Thyroid gland (tissue), 4 donors: ENCODE data around the gene PTPRN2. TPM values are rescaled to one million over a fixed set of nuclear protein-coding genes. Genes with fewer than 3 reads are reported as not detected.

Experiments
- DNase-seq, 2 donors: peaks; one replicate each; pipeline ENCODE4 v3.0.0-alpha.2; 2019
- H3K27ac ChIP-seq, 3 donors: fragments of 200-600 bp; sonication (generic); 1 replicate in 2 of 3; 2 replicates in 1 of 3; pipeline ENCODE4 v1.5.1; 2016 to 2019; ENCODE audit warnings: mild to moderate bottlenecking in 1 of 3, moderate library complexity in 1 of 3
- H3K27me3 ChIP-seq: fragments of 200-600 bp; sonication (generic); one replicate; pipeline ENCODE4 v1.5.1; 2019
- H3K36me3 ChIP-seq, 2 donors: fragments of 200-600 bp; sonication (generic); one replicate each; pipeline ENCODE4 v1.5.1; 2016 to 2019
- H3K4me1 ChIP-seq, 2 donors: fragments of 200-600 bp; sonication (generic); one replicate each; pipeline ENCODE4 v1.5.1; 2017 to 2019
- H3K4me3 ChIP-seq, 3 donors: fragments of 200-600 bp; sonication (generic); replicated peaks in 1 of 3; 1 replicate in 2 of 3; 2 replicates in 1 of 3; pipeline ENCODE4 v1.5.1; 2016; ENCODE audit warnings: mild to moderate bottlenecking in 1 of 3
- H3K9me3 ChIP-seq: fragments of 200-600 bp; sonication (generic); one replicate; pipeline ENCODE4 v1.5.1; 2017
- CTCF ChIP-seq, 6 experiments: fragments of 200-600 bp in 3 of 6; fragments of 450-650 bp in 3 of 6; sonication (generic) in 3 of 6; IDR thresholded peaks; one replicate each; pipeline ENCODE4 v1.5.1; 2016 to 2019; ENCODE audit warnings: antibody characterized with exemption in 6 of 6, mild to moderate bottlenecking in 2 of 6, inconsistent platforms in 1 of 6, moderate library complexity in 1 of 6
- POLR2A ChIP-seq, 2 donors: fragments of 450-650 bp; IDR thresholded peaks; one replicate each; pipeline ENCODE4 v1.6.1; 2017; ENCODE audit warnings: antibody characterized with exemption in 2 of 2, mild to moderate bottlenecking in 2 of 2, moderate library complexity in 1 of 2
- WGBS, 2 donors: methylation state at CpG; one replicate each; pipeline ENCODE4 v1.1.5; 2017; 5-methylcytosine and 5-hydroxymethylcytosine counted together
- intact Hi-C: fragments of 100-400 bp; cut with DNase I; formaldehyde crosslinking; loops from one replicate; pipeline ENCODE4 v1.15.1; 2023
- total RNA-seq, 4 donors: library from RNA; depleted of rRNA; stranded (reverse); fragments of >200 nt; gene quantifications; one replicate each; pipeline ENCODE4 v1.2.3, GENCODE V29; 2016

The PTPRN2 gene
- total RNA-seq, 4 donors from 2014 or later, result 4.2 to 9.9 (median 7.7) TPM

GRCh38 chr7:158097106-158097452 lies 490.5 kb downstream of the PTPRN2 start:
- TF ChIP-seq POLR2A (IDR thresholded peaks at IDR 0.05) (no peak), CTCF (IDR thresholded peaks at IDR 0.05) (no peak)
- 63 to 74% methylated on average over 5 to 10 of the region's 10 CpGs for WGBS, 2 donors
- intact Hi-C loops, result no loop called here
- Histone ChIP-seq H3K27ac (no peak overlapping the region), H3K27me3 (no peaks in the 10 kb centered on the region), H3K4me1 (no peaks in the 10 kb centered on the region), H3K36me3 (no peaks in the 10 kb centered on the region), H3K9me3 (no peaks in the 10 kb centered on the region), H3K4me3 (no peak overlapping the region)
- DNase-seq, result no peak

- 61 to 73% methylated on average over 8 of the region's 8 CpGs for WGBS, 2 donors
- Histone ChIP-seq H3K4me1 (no peaks in the 10 kb centered on the region), H3K9me3 (no peaks in the 10 kb centered on the region), H3K27ac (no peak overlapping the region), H3K4me3 (no peak overlapping the region), H3K36me3 (no peaks in the 10 kb centered on the region), H3K27me3 (no peaks in the 10 kb centered on the region)
- TF ChIP-seq POLR2A (IDR thresholded peaks at IDR 0.05) (no peak), CTCF (IDR thresholded peaks at IDR 0.05) (no peak)
- intact Hi-C loops, result no loop called here
- DNase-seq, result no peak
These were observed 491.0 kb downstream of the PTPRN2 start for GRCh38 chr7:158096582-158096981.

- WGBS, 2 donors, result 69 to 70% methylated on average over 12 of the region's 12 CpGs
- H3K9me3 ChIP-seq, result no peaks in the 10 kb centered on the region
- H3K36me3 ChIP-seq, result no peaks in the 10 kb centered on the region
- DNase-seq, result no peak
- H3K27ac ChIP-seq, result no peak overlapping the region
- TF ChIP-seq POLR2A (IDR thresholded peaks at IDR 0.05) (no peak), CTCF (IDR thresholded peaks at IDR 0.05) (no peak)
- no peaks in the 10 kb centered on the region for H3K27me3 ChIP-seq
- intact Hi-C loops, result no loop called here
- no peak overlapping the region for H3K4me3 ChIP-seq
- H3K4me1 ChIP-seq, result no peaks in the 10 kb centered on the region
These were observed 492.9 kb downstream of the PTPRN2 start for GRCh38 chr7:158094671-158095226.

GRCh38 chr7:158094046-158094445 lies 493.6 kb downstream of the PTPRN2 start:
- TF ChIP-seq POLR2A (IDR thresholded peaks at IDR 0.05) (no peak), CTCF (IDR thresholded peaks at IDR 0.05) (no peak)
- H3K27me3 ChIP-seq, result no peaks in the 10 kb centered on the region
- no peaks in the 10 kb centered on the region for H3K9me3 ChIP-seq
- 90 to 91% methylated on average over 10 of the region's 10 CpGs for WGBS, 2 donors
- no peaks in the 10 kb centered on the region for H3K4me1 ChIP-seq
- DNase-seq, result no peak
- H3K4me3 ChIP-seq, result no peak overlapping the region
- H3K27ac ChIP-seq, result no peak overlapping the region
- H3K36me3 ChIP-seq, result no peaks in the 10 kb centered on the region
- intact Hi-C loops, result no loop called here

- intact Hi-C loops, result no loop called here
- Histone ChIP-seq H3K9me3 (no peaks in the 10 kb centered on the region), H3K4me3 (no peak overlapping the region), H3K36me3 (no peaks in the 10 kb centered on the region), H3K27me3 (no peaks in the 10 kb centered on the region), H3K27ac (no peak overlapping the region), H3K4me1 (no peaks in the 10 kb centered on the region)
- no peak for DNase-seq
- TF ChIP-seq POLR2A (IDR thresholded peaks at IDR 0.05) (no peak), CTCF (IDR thresholded peaks at IDR 0.05) (no peak)
- 85 to 91% methylated on average over 19 to 20 of the region's 20 CpGs for WGBS, 2 donors
These were observed 494.3 kb downstream of the PTPRN2 start for GRCh38 chr7:158093156-158093796.
